Mammary epithelial cell (primary cell): ENCODE results near the gene TNFAIP8.

Source experiments
- EZH2 ChIP-seq: IDR thresholded peaks from 2 replicates; pipeline ENCODE4 v1.6.1; 2012; ENCODE audit warnings: low read length, inconsistent platforms, borderline replicate concordance
- TF ChIP-seq, protein P1 (sequence below), 2 donors: IDR thresholded peaks in 1 of 2; conservative IDR thresholded peaks in 1 of 2; 2 replicates each; pipeline ENCODE4 v1.5.1; 2011 to 2012; ENCODE audit warnings: inconsistent platforms in 2 of 2, low read length in 2 of 2, mild to moderate bottlenecking in 2 of 2, control low read depth in 1 of 2, low read depth in 1 of 2; ENCODE audit not compliant: insufficient read depth in 1 of 2; ENCODE audit errors: extremely low read depth in 1 of 2

DNA sequence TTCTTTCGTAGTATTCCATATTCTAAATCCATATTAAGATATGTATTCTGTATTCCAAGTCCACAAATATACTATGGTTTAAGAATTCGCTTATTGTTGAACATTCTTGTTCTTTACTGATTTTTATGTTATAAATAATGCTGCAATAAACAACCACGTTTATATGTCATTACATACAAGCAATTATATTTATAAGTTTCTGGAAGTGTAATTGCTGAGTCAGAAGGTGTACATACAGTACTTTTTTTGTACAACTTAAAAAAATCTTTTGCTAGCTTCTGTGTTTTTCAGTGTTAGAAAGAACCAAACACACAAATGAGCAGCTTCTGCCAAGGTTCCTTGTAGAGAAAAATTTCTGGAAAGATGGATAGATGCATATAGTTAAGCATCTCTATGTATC is 48.6 kb upstream of the TNFAIP8 start:
- TF ChIP-seq, protein P1, sequence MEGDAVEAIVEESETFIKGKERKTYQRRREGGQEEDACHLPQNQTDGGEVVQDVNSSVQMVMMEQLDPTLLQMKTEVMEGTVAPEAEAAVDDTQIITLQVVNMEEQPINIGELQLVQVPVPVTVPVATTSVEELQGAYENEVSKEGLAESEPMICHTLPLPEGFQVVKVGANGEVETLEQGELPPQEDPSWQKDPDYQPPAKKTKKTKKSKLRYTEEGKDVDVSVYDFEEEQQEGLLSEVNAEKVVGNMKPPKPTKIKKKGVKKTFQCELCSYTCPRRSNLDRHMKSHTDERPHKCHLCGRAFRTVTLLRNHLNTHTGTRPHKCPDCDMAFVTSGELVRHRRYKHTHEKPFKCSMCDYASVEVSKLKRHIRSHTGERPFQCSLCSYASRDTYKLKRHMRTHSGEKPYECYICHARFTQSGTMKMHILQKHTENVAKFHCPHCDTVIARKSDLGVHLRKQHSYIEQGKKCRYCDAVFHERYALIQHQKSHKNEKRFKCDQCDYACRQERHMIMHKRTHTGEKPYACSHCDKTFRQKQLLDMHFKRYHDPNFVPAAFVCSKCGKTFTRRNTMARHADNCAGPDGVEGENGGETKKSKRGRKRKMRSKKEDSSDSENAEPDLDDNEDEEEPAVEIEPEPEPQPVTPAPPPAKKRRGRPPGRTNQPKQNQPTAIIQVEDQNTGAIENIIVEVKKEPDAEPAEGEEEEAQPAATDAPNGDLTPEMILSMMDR (conservative IDR thresholded peaks at IDR 0.05 in 1 of 2, IDR thresholded peaks at IDR 0.05 in 1 of 2; ENCODE audit: extremely low read depth in 1 of 2, insufficient read depth in 1 of 2, low read depth in 1 of 2, low read length in 2 of 2) = no peak
- TF ChIP-seq EZH2 = no peak
